ENCODE data around the gene RIOK2. TPM values are rescaled to one million over a fixed set of nuclear protein-coding genes. Genes with fewer than 3 reads are reported as not detected.

Gene RIOK2
- polyA plus RNA-seq, 1 of the 3 experiments (the other 2 are of a cell fraction) = 5.9 TPM

GRCh38 chr5:97208184-97208713 lies 25.2 kb upstream of the RIOK2 start:
- Histone ChIP-seq H3K27me3 (ENCODE audit: insufficient read depth) (no peaks in the 10 kb centered on the region), H3K27ac (ENCODE audit: low read depth in 2 of 2, low read length in 1 of 2) (no peak overlapping the region), H4K20me1 (ENCODE audit: insufficient read depth) (no peaks in the 10 kb centered on the region), H3K36me3 (replicated peaks in 1 of 2; ENCODE audit: control insufficient read depth in 1 of 2, insufficient read depth in 2 of 2, low read length in 1 of 2) (no peaks in the 10 kb centered on the region), H3K4me1 (ENCODE audit: control insufficient read depth in 1 of 2, insufficient read depth in 2 of 2, low read depth in 1 of 2, low read length in 1 of 2) (no peaks in the 10 kb centered on the region), H3K4me3 (ENCODE audit: low read depth in 2 of 2, low read length in 1 of 2) (no peak overlapping the region), H3F3A (replicated peaks; ENCODE audit: insufficient read depth) (no peaks in the 10 kb centered on the region), H3K9me2 (no peaks in the 10 kb centered on the region), H3K4me2 (no peak overlapping the region), H2AFZ (ENCODE audit: low read depth) (no peak overlapping the region), H3K79me2 (ENCODE audit: insufficient read depth) (no peaks in the 10 kb centered on the region), H3K9ac (no peak overlapping the region), H3K9me3 (no peaks in the 10 kb centered on the region)
- DNase-seq = no peak
- 74% methylated on average over 6 of the region's 6 CpGs for WGBS (ENCODE audit: low lambda C conversion rate)
- ChIA-PET CTCF (no interaction called here), POLR2A (no interaction called here)
- TF ChIP-seq REST (IDR thresholded peaks at IDR 0.05; ENCODE audit: low read depth, low read length) = no peak
- no peak for TF ChIP-seq EP300 (IDR thresholded peaks at IDR 0.05; ENCODE audit: borderline replicate concordance in 1 of 2, low read depth in 1 of 2, low read length in 1 of 2)
- no peak for TF ChIP-seq JUND (IDR thresholded peaks at IDR 0.05)
- no peak for TF ChIP-seq MXI1 (IDR thresholded peaks at IDR 0.05; ENCODE audit: low read depth, low read length)
- no peak for TF ChIP-seq NFIC (IDR thresholded peaks at IDR 0.05; ENCODE audit: borderline replicate concordance)

GRCh38 chr5:97194366-97194765 lies 11.3 kb upstream of the RIOK2 start:
- Histone ChIP-seq H3K79me2 (ENCODE audit: insufficient read depth) (no peaks in the 10 kb centered on the region), H3K27me3 (ENCODE audit: insufficient read depth) (no peaks in the 10 kb centered on the region), H3K36me3 (replicated peaks in 1 of 2; ENCODE audit: control insufficient read depth in 1 of 2, insufficient read depth in 2 of 2, low read length in 1 of 2) (no peaks in the 10 kb centered on the region), H3K9ac (no peak overlapping the region), H3K4me2 (no peak overlapping the region), H4K20me1 (ENCODE audit: insufficient read depth) (no peaks in the 10 kb centered on the region), H3K27ac (ENCODE audit: low read depth in 2 of 2, low read length in 1 of 2) (no peak overlapping the region), H3K9me3 (no peaks in the 10 kb centered on the region), H3K4me3 (ENCODE audit: low read depth in 2 of 2, low read length in 1 of 2) (no peak overlapping the region), H3K9me2 (no peaks in the 10 kb centered on the region), H3F3A (replicated peaks; ENCODE audit: insufficient read depth) (no peaks in the 10 kb centered on the region), H3K4me1 (ENCODE audit: control insufficient read depth in 1 of 2, insufficient read depth in 2 of 2, low read depth in 1 of 2, low read length in 1 of 2) (peaks cover 0 to 3% of the 10 kb centered on the region in 2 experiments; a peak in 1 of 4 replicates), H2AFZ (ENCODE audit: low read depth) (no peak overlapping the region)
- ChIA-PET CTCF (interaction anchor here (1.4 kb wide), 1 partner anchor 37 kb away, joined by 4 read pairs; no protein-coding TSS in a partner anchor), POLR2A (no interaction called here)
- WGBS (ENCODE audit: low lambda C conversion rate) = 12% methylated on average over 2 of the region's 2 CpGs
- no peak for DNase-seq
- no peak for TF ChIP-seq USF1 (IDR thresholded peaks at IDR 0.05; ENCODE audit: borderline replicate concordance, low read depth)
- no peak for TF ChIP-seq POLR2AphosphoS5 (IDR thresholded peaks at IDR 0.05; ENCODE audit: low read depth, low read length)
- no peak for TF ChIP-seq EP300 (IDR thresholded peaks at IDR 0.05; ENCODE audit: borderline replicate concordance in 1 of 2, low read depth in 1 of 2, low read length in 1 of 2)
- no peak for TF ChIP-seq MEF2A (IDR thresholded peaks at IDR 0.05; ENCODE audit: borderline replicate concordance, low read depth)
- TF ChIP-seq TEAD4 (IDR thresholded peaks at IDR 0.05; ENCODE audit: borderline replicate concordance, insufficient read depth) = no peak
- TF ChIP-seq NRF1 (IDR thresholded peaks at IDR 0.05; ENCODE audit: low read depth, low read length) = no peak
